Transverse colon (tissue), 4 donors: ENCODE measurements around the gene OR2V1. TPM values are rescaled to one million over a fixed set of nuclear protein-coding genes. Genes with fewer than 3 reads are reported as not detected.

Source experiments
- DNase-seq: peaks from one replicate; pipeline ENCODE4 v3.0.0-alpha.2; 2019
- H3K27ac ChIP-seq, 4 donors: fragments of 200-600 bp; sonication (generic); 2 replicates each; pipeline ENCODE4 v1.5.1; 2016 to 2018; ENCODE audit warnings: inconsistent platforms in 4 of 4
- H3K27me3 ChIP-seq: fragments of 200-600 bp; sonication (generic); 2 replicates; pipeline ENCODE4 v1.5.1; 2017; ENCODE audit warnings: inconsistent platforms
- H3K36me3 ChIP-seq, 4 donors: fragments of 200-600 bp; sonication (generic); 2 replicates each; pipeline ENCODE4 v1.5.1; 2017 to 2019; ENCODE audit warnings: inconsistent platforms in 4 of 4
- H3K4me1 ChIP-seq, 4 donors: fragments of 200-600 bp; sonication (generic); 2 replicates each; pipeline ENCODE4 v1.5.1; 2017 to 2020; ENCODE audit warnings: inconsistent platforms in 4 of 4
- H3K4me3 ChIP-seq, 4 donors: fragments of 200-600 bp; sonication (generic); 1 replicate in 1 of 4; 2 replicates in 3 of 4; pipeline versions ENCODE4 v1.5.1 to v1.6.1; 2017 to 2019; ENCODE audit warnings: inconsistent platforms in 4 of 4
- H3K9me3 ChIP-seq, 2 donors: fragments of 200-600 bp; sonication (generic); 2 replicates each; pipeline ENCODE4 v1.5.1; 2017 to 2019; ENCODE audit warnings: inconsistent platforms in 2 of 2
- EP300 ChIP-seq: sonication (generic); formaldehyde crosslinking; IDR thresholded peaks from one replicate; pipeline ENCODE4 v1.6.1; 2017; ENCODE audit warnings: antibody characterized with exemption, low read depth
- POLR2A ChIP-seq: fragments of 450-650 bp; IDR thresholded peaks from one replicate; pipeline ENCODE4 v1.6.1; 2016; ENCODE audit warnings: antibody characterized with exemption, mild to moderate bottlenecking, moderate library complexity
- POLR2AphosphoS5 ChIP-seq, 3 donors: sonication (generic); formaldehyde crosslinking; IDR thresholded peaks; one replicate each; pipeline ENCODE4 v1.6.1; 2016; ENCODE audit warnings: antibody characterized with exemption in 3 of 3
- WGBS, 2 donors: methylation state at CpG; one replicate each; pipeline ENCODE4 v1.1.5; 2018; ENCODE audit warnings: low coverage in 1 of 2; 5-methylcytosine and 5-hydroxymethylcytosine counted together
- in situ Hi-C, 4 donors: fragments of 200-750 bp; cut with MboI; loops; one replicate each; pipeline versions ENCODE4 v1.15.0 to v1.15.1; 2017; ENCODE audit warnings: low sequenced_read_pairs in 3 of 4, low pct_ligation_motif_present in 1 of 4, low pct_unique_long_range_greater_than_20kb in 1 of 4
- intact Hi-C: fragments of 100-400 bp; cut with DNase I; formaldehyde crosslinking; loops from one replicate; pipeline ENCODE4 v1.15.1; 2023; ENCODE audit warnings: low total_unique reads
- total RNA-seq, 4 donors: library from RNA; depleted of rRNA; stranded (reverse); fragments of >200 nt; gene quantifications; one replicate each; pipeline ENCODE4 v1.1.0, GENCODE V29; 2016
- TF ChIP-seq, protein P1 (sequence below), 5 experiments: fragments of 200-600 bp in 3 of 5; fragments of 450-650 bp in 2 of 5; sonication (generic) in 3 of 5; IDR thresholded peaks; 1 replicate in 2 of 5; 2 replicates in 3 of 5; pipeline ENCODE4 v1.5.1; 2016 to 2017; ENCODE audit warnings: antibody characterized with exemption in 5 of 5, inconsistent platforms in 3 of 5, mild to moderate bottlenecking in 2 of 5, moderate library complexity in 1 of 5

OR2V1 gene
- total RNA-seq, 4 donors from 2014 or later, result not detected

DNA sequence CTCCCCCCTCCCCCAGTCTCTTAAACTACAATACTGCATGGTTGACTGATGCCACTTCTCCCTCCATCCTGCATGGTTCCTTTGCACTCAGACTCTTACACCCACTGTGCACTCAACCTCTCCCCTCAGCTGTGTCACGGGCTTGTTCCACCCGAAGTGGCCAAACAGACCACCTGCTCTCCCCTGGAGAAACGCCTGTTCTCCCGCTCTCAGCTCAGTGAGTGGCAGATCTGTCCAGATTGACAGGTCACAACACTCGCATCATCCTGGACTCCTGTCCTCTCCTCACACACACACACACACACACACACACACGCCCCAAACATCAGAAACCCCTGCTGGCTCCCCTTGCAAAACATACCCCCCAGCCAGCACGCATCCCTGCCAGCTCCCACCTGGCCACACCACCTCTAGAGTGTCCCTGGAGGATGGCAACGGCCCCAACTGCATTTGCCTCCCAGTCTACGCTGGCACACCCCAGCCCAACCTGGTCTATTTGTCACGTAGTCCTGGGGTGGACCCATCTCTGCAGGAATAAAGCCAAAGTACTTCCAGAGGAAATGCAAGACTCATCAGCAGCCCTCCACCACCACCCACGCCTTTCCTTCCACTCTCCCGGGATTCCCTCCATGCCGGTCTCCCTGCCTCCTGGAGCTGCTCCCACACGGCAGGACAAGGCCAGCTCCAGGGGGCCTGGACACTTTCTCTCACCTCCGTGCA, 2.9 kb downstream of the OR2V1 start:
- Histone ChIP-seq H3K27ac (no peak overlapping the region), H3K4me1 (no peaks in the 10 kb centered on the region), H3K36me3 (no peaks in the 10 kb centered on the region), H3K27me3 (peaks cover 66% of the 10 kb centered on the region), H3K4me3 (no peak overlapping the region), H3K9me3 (no peaks in the 10 kb centered on the region)
- TF ChIP-seq, protein P1, sequence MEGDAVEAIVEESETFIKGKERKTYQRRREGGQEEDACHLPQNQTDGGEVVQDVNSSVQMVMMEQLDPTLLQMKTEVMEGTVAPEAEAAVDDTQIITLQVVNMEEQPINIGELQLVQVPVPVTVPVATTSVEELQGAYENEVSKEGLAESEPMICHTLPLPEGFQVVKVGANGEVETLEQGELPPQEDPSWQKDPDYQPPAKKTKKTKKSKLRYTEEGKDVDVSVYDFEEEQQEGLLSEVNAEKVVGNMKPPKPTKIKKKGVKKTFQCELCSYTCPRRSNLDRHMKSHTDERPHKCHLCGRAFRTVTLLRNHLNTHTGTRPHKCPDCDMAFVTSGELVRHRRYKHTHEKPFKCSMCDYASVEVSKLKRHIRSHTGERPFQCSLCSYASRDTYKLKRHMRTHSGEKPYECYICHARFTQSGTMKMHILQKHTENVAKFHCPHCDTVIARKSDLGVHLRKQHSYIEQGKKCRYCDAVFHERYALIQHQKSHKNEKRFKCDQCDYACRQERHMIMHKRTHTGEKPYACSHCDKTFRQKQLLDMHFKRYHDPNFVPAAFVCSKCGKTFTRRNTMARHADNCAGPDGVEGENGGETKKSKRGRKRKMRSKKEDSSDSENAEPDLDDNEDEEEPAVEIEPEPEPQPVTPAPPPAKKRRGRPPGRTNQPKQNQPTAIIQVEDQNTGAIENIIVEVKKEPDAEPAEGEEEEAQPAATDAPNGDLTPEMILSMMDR (IDR thresholded peaks at IDR 0.05), result no peak
- TF ChIP-seq EP300 (no peak), POLR2AphosphoS5 (IDR thresholded peaks at IDR 0.05) (no peak), POLR2A (no peak)
- 63 to 78% methylated on average over 3 to 15 of the region's 15 CpGs for WGBS, 2 donors
- intact Hi-C loops (no loop called here), in situ Hi-C loops (no loop called here)
- DNase-seq, result no peak

DNA sequence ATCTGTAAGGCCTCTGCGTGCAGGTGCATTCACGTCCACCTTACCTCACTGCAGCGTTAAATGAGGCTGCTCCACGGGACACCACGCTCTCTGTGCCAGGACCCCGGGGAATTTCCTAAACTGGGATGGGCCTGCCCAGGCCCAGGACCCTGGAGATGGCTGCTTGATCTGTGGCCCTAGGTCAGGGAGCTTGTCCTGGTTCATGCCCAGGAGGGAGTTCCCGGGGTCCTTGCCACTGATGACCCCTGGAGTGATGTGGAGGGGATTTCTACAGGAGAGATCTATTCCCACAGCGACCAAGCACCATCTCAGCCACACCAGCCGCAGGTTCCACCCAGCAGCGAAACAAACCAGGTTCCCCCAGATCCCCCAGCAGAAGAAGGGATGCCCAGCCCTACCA, 3.5 kb downstream of the OR2V1 start:
- TF ChIP-seq POLR2AphosphoS5 (IDR thresholded peaks at IDR 0.05) (no peak), EP300 (no peak), POLR2A (no peak)
- TF ChIP-seq, protein P1 (IDR thresholded peaks at IDR 0.05), result no peak
- DNase-seq, result no peak
- Histone ChIP-seq H3K36me3 (no peaks in the 10 kb centered on the region), H3K9me3 (no peaks in the 10 kb centered on the region), H3K27ac (no peak overlapping the region), H3K4me1 (no peaks in the 10 kb centered on the region), H3K4me3 (no peak overlapping the region), H3K27me3 (peaks cover 64% of the 10 kb centered on the region)
- intact Hi-C loops, result no loop called here
- in situ Hi-C loops, result no loop called here
- 85% methylated on average over 9 of the region's 10 CpGs; no CpG with 5 or more reads in 1 of the 2 donors for WGBS, 2 donors

DNA sequence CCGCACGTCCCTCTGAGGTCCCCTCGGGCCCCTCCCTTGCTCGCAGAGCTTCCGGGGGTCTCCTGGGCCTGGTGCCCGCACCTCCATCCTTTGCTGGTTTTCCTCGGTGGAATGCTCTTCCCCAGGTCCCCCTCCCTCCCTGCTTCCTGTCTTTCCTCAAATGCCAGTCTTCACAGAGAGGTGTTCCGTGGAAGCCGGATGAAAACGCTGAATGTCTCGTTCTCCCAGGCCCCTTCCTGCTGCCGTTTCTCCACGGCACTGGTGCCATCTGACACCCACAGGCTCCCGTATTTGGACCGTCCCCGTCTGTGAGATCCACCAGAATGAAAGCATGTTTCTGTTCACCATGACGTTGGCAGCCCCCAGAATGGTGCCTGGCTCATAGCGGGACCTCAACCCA, 4.1 kb downstream of the OR2V1 start:
- no peak for DNase-seq
- TF ChIP-seq EP300 (no peak), POLR2A (no peak), POLR2AphosphoS5 (IDR thresholded peaks at IDR 0.05) (no peak)
- TF ChIP-seq, protein P1 (IDR thresholded peaks at IDR 0.05), result no peak
- no peak overlapping the region for H3K27ac ChIP-seq
- intact Hi-C loops (no loop called here), in situ Hi-C loops (no loop called here)
- 46 to 67% methylated on average over 10 to 18 of the region's 18 CpGs for WGBS, 2 donors
- H3K36me3 ChIP-seq, result no peaks in the 10 kb centered on the region
- H3K9me3 ChIP-seq, result no peaks in the 10 kb centered on the region
- no peak overlapping the region for H3K4me3 ChIP-seq
- H3K4me1 ChIP-seq, result no peaks in the 10 kb centered on the region
- peaks cover 69% of the 10 kb centered on the region for H3K27me3 ChIP-seq

DNA sequence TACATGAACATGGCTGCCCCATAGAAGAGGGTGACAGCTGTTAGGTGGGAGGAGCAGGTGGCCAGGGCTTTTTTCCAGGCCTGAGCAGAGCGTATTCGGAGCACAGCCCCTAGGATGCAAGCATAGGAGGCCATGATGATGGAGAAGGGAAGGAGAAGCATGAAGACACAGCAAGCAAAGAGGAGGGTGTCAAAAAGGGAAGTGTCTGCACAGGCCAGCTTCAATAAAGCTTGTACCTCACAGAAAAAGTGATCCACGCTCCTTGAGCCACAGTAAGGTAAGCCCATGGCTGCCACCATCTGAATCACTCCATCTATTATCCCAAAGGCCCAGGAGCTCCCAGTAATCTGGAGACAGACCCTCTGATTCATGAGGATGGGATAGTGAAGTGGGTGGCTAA, 6.4 kb downstream of the OR2V1 start:
- no peaks in the 10 kb centered on the region for H3K4me1 ChIP-seq
- in situ Hi-C loops, result no loop called here
- WGBS, 2 donors, result 70% methylated on average over 3 of the region's 3 CpGs; no CpG with 5 or more reads in 1 of the 2 donors
- intact Hi-C loops, result no loop called here
- TF ChIP-seq POLR2AphosphoS5 (IDR thresholded peaks at IDR 0.05) (no peak), POLR2A (no peak), EP300 (no peak)
- TF ChIP-seq, protein P1 (IDR thresholded peaks at IDR 0.05), result no peak
- H3K27me3 ChIP-seq, result peaks cover 71% of the 10 kb centered on the region
- no peaks in the 10 kb centered on the region for H3K36me3 ChIP-seq
- no peak for DNase-seq
- no peaks in the 10 kb centered on the region for H3K9me3 ChIP-seq
- no peak overlapping the region for H3K4me3 ChIP-seq
- H3K27ac ChIP-seq, result no peak overlapping the region
